GM21723 (cell line): ENCODE results near the gene HIPK2.

Experiments used
- ATAC-seq: cut with Tn5 transposase; IDR thresholded peaks from one replicate; pipeline ENCODE4 v1.9.1; 2021; ENCODE audit warnings: mild to moderate bottlenecking, moderate library complexity; ENCODE audit not compliant: unreplicated experiment

The HIPK2 gene

DNA sequence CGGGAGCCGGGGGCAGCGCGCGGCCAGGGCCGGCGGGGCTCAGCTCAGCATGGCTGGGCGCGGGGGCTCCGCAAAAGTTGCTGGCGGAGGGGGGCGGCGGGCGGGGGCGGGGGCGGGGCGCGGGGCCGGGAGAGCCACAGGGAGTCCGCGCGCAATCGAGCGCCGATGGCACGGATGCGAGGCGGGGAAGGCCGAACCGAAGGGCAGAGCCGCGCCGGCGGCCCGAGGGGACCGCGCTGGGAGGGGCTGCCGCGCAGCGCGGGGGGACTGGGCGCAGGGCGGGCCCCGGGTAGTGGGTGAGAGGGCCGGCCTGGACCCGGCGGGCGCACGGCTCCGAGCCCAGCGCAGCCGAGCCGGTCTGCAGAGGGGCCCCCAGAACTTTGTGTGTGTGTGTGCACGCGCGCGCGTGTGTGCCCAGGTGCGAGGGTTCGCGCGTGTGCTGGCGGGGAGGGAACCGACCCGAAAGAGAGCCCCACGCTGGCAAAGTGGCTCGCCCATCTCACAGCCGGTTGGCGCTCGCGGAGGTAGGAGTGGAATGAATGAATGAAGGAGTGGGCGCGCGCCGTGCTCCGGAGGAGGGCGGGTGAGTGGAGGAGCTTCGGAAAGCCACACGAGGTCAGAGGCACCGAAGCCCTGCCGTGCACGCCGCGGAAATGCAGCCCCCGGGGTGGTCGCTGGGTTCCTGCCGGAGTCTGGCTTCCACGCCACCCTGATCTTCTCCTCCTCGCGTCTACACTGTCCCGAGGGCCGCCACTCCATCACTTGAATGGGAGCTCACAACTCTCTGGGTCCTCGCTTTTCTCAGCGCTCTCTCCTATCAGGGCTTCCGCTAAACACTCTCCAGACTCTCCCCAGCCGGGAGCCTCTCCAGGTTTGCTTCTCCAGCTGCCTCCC, at the start of gene HIPK2:
Gene HIPK2, minus strand, starts transcription at position 51 of the 894 bp plus-strand sequence. CDS start 375 bp downstream, outside the sequence.
- peak; percentile 56 for ATAC-seq

DNA sequence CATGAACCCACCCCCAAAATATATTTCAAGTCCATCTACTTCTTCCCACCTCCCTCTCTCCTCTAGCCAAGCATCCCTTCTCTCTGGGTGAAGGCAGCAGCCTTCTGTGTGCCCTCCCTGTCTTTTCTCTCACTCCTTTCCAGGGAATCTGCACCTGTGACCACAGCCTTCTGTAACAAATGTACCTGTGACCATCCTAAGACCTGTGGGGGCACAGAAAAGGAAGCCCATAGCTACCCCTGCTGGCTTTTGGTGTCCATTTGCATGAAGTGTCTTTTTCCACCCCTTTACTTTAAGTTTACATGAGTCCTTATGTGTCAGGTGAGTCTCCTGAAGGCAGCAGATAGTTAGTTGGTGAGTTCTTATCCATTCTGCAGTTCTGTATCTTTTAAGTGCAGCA, 49.2 kb upstream of the HIPK2 start:
- no peak for ATAC-seq

DNA sequence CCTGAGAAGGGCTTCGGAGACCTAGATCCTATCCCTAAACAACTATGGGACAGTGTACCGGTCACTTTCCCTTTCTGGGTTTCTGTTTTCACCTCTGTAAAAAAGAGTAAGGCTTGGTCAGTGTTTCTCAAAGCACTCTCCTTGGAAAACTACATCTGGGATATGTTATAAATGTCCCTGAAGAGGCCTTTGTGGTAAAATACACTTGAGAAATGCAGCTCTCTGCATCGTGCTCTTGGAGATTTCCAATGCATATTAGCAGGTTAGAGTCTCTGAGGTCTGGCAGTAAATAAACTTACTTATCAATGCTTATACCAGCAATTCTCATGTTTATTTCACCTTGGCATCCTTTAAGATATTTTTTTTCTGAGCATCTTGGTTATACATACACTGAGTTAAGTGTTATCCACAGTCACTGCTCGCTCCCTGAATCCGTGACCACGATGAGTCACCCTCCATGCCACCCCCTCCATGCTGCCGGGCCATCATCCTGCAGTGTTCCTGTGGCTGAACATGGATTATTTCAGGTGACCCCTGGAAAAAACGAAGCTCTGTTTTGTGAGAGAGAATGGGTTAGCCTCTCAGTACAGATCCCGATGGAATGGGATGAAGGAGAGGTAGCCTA, 48.0 kb upstream of the HIPK2 start:
- no peak for ATAC-seq

DNA sequence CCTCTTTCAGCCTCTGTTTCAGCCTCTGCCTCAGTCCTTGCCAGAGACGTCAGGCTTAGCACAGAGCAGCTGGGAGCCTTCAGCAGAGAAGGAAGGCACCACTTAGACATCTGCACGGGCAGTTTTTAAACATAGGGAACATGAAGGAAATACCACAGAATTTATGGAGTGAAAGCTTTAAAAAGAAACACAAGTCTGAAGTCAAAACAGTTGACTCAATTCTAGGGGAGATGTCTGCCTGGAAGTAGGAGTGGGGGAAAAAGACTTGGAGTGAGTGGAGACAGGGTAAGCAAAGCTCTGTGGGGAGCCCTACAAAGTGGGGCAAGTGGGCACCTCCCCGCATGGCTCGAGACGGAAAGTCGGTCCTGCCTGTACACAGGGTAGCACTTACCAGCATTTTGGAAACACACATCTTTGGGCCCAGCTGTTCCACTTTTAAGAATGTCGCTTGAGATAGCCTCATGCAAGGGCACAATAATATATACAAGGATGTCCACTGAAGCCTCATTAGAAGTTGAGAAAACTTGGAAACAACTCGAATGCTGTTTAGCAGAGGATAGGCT, 46.2 kb upstream of the HIPK2 start:
- no peak for ATAC-seq

DNA sequence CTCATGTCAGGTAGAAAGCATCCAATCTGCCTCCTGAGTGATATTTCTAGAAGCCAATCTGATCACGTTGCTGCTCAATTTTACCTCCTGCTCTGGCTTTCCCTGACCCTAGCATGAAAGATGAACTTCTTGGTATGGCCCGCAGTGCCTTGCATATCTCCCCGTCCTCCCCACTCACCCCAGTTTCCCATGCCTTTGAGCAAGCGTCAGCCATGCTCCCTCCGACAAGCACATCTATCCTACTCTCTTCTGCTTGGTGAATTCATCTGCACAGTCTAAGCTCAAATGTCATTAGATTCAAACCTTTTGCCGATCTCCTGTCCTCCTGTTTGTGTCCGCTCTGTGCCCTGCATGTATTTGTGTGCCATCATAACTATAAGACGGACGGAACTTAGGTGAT, 45.1 kb upstream of the HIPK2 start:
- ATAC-seq, result no peak

DNA sequence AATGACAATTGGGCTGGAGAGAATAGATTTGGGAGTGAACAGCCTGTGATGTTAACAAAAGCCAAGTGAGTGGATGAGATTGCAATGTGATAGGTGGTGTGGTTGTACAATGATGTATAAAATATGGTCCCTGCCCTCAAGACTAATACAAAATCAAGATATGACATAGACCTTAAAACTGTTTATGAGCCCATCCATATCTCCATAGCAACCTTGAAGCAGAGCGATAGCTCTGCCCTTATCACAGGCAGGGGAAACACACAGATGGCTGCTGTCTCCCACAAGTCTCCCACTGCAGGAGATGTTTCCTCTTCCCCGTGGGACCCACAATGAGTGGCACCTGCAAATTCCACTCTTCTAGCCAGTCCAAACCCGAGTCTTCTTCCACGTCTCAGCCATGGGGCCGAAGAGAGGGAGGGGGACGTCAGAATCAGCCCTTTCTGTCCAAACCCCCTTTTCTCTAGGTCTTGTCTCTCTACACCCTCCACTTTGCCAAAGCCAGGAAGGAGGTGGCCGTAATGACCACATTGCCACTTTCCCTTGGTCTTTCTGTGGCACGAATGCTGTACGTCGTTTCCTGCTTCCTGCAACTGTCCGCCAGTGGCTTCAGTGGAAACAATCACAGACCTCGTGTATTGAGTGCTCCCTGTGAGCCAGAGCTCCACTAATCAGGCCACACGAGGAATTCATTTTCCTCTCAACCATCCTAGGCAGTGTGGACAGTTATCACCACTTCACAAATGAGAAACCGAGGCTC, 43.7 kb upstream of the HIPK2 start:
- ATAC-seq, result no peak

DNA sequence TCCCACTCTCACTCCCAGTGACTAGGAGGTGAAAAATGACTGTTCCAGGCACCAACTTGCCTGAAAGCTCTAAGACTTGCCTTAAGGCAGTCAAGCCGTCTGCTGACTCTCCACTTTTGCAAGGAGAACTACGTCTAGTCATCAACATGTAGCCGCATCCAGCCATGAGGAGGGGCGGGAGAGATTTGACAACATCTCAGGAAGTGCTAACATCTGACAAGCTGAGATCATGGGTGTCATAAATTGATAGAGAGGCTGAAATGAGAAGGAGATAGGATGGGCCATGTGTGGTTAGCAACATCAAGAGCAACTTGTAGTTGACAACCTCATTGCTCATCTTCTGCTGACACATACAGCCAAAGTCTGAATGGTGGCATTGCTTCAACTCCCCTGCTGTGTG, 42.3 kb upstream of the HIPK2 start:
- no peak for ATAC-seq

DNA sequence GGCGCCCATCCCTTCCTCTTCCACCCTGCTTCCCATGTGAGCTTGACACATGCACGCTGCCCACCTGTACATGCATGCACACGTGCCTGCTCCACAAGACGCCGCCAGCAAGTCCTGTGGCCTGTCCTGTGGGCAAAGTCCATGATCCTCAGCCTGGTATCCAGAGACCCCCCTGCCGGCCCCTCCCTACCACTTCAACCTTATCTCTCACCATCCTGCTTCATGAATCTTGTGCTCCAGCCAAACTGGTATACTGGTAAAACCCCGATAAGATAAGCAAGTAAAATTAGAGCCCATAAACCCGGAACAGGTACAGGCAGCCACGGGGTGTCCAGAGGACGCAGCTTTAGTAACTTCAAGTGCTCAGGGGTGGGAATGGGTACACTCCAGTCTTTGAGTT, 39.5 kb upstream of the HIPK2 start:
- no peak for ATAC-seq

DNA sequence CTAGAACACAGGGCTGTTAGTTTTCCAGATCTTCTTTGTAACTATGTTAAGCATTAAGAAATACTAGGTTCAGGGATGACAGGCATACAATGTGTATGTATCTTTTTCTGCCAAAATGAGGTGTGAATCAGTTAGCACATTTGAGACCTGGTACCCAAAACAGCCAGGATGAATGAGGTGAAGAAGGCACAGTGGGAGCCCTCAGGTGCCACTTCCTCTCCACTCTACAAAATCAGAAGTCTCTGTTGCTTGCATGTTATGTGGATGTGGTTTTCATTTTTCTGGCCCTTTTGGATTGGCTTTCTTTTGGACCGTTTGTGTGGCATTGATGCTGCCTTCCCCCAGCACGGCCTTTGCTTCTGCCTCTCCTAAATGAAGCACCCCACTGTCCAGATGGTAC, 35.9 kb upstream of the HIPK2 start:
- ATAC-seq, result no peak

DNA sequence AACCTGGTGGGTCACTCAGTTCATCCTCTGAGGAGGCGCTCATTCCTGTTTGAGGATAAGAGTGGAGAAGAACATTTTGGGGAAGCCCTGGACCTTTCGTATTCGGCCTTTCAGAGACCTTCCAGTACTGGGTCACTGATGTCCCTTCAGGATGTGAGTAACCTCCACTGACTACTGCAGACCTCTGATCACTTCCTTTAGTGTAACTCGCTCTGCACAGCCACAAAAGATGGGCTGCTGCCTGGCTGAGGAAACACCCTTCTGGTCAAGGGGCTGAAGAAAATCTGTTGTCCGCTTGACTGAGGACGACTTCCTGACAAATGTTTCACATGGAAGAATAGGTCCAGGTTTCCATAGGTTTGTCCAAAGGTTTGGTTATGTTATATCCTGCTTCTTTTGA, 35.4 kb upstream of the HIPK2 start:
- ATAC-seq, result no peak

DNA sequence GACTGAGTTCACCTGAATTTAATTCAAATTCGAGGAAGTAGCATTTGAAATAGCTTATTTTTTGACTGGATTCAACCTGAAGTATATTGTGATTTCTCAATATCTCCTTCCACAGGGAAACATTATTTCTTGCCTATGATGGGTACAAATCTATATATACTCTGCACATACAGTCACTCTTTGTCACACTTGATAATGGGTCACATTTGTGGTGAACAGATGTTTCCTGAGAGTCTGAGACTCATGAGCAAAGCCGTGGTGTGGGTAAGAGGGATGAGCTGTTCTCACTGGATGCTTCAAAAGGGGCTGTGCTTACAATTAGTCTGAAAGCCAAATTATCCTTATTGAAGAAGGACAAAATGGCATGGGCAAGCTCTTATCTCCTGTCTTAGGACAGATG, 33.3 kb upstream of the HIPK2 start:
- no peak for ATAC-seq

DNA sequence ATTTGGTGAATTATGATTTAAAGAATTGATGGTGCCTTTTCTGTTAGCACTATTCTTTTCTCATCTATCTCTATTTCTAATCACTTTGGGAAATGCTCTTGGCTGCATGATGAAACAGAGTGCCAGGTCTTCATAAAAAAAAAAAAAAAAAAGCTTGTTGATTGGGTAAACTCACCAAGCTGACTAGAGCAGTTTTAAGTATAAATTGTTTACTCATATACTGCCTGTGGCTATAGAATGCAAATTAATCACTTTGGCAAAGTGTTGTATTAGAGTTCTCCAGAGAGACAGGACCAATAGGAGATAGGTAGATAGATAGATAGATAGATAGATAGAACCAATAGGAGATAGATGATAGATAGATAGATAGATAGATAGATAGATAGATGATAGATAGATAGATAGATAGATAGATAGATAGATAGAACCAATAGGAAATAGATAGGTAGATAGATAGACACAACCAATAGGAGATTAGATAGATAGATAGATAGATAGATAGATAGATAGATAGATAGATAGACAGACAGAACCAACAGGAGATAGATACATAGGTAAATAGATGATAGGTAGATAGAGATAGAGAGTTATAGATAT, 31.1 kb upstream of the HIPK2 start:
- ATAC-seq, result no peak

DNA sequence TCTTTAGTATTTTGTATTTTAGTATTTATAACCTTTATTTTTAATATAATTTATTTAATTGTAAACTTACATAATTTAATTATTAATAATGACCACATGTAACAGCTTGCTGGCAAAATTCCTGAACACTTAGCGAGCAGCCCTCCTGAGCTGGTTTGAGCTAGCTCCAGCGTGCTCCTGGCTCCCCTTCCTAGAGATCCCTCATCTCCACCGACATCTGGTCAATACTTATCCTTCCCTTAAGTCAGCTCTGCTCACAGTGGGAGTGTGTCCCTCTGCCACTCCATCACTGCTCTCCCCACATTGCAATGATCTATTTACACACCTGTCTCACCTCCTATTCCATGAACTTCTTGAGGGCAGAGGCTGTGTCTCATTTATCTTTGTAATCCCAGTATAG, 30.6 kb upstream of the HIPK2 start:
- no peak for ATAC-seq

DNA sequence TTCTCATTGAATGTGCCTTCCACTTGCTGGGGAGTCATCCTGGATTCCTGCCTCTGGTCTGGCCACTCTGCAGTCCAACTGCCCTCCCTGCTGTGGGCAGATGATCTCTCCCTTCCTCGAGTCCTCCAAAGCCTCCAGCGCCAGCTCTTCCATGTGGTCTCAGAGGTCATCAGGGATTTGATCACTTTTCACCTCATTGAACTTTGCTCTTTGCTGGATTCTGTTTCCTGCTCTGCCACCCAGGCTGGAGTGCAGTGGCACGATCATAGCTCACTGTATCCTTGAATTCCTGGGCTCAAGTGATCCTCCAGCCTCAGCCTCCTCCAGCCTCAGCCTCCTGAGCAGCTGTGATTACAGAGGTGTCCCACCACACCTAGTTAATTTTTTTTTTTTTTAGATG, 29.2 kb upstream of the HIPK2 start:
- no peak for ATAC-seq

DNA sequence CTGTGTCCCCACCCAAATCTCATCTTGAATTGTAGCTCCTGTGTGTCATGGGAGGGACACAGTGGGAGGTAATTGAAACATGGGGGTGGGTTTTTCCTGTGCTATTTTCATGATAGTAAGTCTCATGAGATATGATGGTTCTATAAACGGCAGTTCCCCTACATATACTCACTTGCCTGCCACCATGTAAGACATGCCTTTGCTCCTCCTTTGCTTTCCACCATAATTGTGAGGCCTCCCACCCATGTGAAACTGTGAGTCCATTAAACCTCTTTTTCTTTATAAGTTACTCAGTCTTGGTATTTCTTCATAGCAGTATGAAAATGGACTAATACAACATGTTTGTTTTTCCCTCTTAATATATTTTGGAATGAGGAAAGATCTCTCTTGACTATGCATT, 26.8 kb upstream of the HIPK2 start:
- no peak for ATAC-seq

DNA sequence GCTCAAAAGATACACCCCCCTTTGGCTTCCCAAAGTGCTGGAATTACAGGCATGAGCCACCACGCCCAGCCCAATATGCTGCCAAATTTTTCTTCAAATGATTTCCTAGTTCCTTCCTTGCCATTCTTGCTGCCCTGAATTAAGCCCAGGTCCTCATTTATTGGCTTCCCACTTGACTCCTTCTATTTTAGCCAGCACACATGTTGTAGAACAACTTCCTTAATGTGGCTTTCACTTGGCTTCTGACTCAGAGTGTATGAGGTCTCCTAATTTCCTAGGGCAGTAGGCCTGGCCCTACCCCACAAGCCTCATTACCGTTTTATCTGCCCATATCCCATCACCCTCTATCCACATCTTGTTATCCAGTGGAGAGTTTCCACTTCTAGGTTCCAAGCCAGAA, 21.8 kb upstream of the HIPK2 start:
- peak; percentile 67 for ATAC-seq

DNA sequence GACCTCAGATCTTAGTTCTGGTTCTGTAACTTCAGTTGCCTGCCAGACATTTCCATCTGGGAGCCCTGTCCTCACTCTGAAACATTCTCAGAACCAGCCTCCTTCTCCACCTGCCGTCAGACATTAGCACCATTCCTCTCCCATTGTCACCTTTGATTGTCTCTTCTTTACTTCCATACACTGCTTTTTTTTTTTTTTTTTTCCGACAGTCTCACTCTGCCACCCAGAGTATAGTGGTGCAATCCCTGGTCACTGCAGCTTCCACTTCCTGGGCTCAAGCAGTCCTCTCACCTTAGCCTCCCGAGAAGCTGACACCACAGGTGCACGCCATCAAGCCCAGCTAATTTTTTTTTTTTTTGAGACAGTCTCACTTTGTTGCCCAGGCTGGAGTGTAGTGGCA, 21.1 kb upstream of the HIPK2 start:
- ATAC-seq, result no peak

DNA sequence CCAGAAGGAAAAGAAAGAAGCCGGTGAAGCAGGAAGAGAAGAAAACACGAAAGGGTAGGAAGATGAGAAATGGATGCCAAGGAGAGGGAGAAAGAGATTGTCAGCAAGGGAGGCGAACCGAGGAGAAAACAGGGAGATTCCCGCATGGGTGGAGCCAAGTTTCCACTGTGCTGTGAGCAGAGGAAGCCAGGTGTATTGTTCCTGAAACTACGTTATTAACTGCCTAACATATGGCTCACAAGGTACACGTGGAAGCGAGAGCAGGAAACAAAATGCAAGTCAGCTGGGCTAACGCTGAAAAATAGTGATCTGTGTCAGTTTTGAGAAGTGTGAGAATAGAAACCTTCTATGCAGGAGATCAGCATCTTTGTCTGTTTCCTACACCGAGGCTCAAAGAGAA, 20.4 kb upstream of the HIPK2 start:
- peak; percentile 89 for ATAC-seq

DNA sequence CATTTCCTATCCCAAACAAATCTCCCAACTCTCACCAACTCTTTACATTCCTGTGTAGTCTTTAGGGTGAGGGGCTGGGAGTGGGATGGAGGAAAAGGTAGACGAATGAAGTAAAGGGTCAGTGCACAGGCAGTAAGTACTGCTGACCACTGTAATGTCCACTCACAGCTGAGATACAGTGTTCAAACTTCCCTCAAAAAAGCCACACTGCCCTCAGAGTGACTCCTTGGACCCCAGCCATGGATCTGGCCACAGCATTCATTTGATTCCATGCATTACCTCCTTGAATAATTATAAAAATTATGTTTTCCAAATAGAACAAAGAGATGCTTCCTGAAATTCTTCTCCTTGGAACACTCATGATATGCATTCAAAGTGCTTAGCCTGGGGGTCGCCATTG, 19.8 kb upstream of the HIPK2 start:
- no peak for ATAC-seq

DNA sequence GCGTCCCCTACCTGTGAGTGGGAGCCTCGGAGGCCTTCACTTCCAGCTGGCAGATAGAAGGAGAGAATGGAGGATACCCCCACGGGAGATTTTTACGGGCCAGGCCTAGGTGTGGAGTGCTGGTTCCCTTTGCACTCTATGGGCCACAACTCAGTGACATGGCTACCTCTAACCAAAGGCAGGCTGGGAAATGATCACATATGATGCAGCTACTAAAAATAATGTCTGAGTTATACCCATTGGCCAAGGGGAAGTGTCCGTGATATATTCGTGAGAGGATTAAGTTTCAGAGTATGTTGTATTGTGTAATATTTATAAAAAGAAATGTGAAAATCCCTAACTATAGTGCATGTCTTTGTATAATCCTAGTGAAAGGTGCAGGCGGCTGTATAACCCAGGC, 13.5 kb upstream of the HIPK2 start:
- no peak for ATAC-seq

DNA sequence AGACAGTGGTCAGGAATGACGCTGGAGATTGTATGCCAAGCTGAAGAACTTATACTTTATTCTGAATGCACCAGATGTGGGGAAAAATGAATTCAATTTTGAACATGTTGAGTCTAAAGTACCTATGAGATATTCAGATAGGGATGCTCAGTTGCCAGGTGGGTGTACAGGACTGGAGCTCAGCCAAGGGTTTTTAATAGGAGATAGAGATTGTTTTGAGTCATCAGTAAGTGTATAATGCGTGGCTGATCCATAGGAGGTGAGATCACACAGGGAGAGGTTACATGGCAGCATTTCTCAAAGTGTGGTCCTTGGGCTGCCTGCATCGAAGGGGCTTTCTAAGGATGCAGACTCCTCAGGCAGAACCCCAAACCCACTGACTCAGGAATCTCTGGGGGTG, 6.8 kb upstream of the HIPK2 start:
- ATAC-seq, result no peak
